ENCODE data around the gene AURKA.

- TF ChIP-seq MAX (IDR thresholded peaks at IDR 0.05) (no peak), EP300 (IDR thresholded peaks at IDR 0.05; ENCODE audit: borderline replicate concordance) (no peak)
Observed at GRCh38 chr20:56412473-56412790, 20.4 kb upstream of the AURKA start.

Measured in Ishikawa (cell line).